ENCODE data around the gene LYSMD2.

DNA sequence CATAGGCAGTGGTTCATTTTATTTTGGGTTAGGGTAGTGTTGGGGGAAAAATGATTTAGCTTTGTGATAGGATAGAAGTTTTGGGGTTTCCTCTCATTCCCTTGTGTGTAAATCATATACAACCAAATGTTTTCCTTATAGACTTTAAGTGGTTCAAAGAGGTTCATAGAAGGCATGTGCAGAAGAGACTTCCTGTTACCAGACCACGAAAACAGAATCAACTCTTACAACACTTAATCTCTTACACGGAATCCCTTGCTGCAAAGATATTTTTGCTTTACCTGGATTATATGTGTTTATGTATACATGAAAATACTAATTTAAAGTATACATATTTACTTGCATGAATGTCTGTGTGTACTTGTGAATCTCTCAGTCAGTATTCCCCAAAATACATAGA is 16.8 kb upstream of the LYSMD2 start:
- TF ChIP-seq, protein P1, sequence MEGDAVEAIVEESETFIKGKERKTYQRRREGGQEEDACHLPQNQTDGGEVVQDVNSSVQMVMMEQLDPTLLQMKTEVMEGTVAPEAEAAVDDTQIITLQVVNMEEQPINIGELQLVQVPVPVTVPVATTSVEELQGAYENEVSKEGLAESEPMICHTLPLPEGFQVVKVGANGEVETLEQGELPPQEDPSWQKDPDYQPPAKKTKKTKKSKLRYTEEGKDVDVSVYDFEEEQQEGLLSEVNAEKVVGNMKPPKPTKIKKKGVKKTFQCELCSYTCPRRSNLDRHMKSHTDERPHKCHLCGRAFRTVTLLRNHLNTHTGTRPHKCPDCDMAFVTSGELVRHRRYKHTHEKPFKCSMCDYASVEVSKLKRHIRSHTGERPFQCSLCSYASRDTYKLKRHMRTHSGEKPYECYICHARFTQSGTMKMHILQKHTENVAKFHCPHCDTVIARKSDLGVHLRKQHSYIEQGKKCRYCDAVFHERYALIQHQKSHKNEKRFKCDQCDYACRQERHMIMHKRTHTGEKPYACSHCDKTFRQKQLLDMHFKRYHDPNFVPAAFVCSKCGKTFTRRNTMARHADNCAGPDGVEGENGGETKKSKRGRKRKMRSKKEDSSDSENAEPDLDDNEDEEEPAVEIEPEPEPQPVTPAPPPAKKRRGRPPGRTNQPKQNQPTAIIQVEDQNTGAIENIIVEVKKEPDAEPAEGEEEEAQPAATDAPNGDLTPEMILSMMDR (IDR thresholded peaks at IDR 0.05), result no peak
- TF ChIP-seq POLR2A (IDR thresholded peaks at IDR 0.05), result no peak

All from heart left ventricle (tissue), 13 donors.